ENCODE data around the gene CFAP126.

DNA sequence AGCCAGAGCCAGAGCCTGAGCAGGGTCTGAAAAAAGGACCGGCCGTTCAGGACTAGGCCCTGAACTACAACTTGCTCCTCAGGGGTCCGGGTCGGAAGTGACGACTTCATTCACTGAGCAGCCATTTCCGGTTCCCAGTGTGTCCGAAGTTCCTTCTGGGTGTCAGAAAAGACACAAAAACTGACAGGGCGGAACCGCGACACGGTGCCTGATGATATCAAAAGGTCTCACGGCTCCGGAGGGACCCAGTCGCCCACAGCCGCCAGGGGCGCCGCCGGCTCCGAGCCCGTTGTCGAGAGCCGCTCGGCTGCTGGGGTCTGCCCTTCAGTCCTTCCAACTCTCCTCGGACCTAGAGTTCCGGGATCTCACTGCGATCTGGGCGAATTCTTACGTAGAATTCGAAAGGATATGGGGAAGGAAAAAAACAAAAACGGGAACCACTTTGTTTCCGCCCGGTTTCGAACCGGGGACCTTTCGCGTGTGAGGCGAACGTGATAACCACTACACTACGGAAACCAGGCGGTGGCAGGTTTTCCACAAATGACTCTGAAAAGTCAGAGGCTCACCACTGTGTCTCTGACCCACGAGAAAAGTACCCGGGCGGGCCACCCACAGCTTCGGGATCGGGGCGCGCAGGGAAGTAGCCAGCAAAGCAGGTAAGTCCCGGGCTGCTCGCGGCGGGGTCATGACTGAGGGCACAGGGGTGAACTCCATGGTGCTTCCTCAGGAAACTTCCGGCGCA is 31.8 kb upstream of the CFAP126 start:
- TF ChIP-seq CTCF (IDR thresholded peaks at IDR 0.05), result no peak
- TF ChIP-seq POLR2A (IDR thresholded peaks at IDR 0.05), result no peak

Data from lower leg skin (tissue), 3 donors.